Activated naive CD4-positive, alpha-beta T cell treated with anti-CD3 and anti-CD28 coated beads for 36 hours (primary cell): Measurements from ENCODE around the gene STXBP3. TPM values are rescaled to one million over a fixed set of nuclear protein-coding genes. Genes with fewer than 3 reads are reported as not detected.
"Not testable (repeated sequence)": the region's sequence is repeated elsewhere in the genome, so short reads cannot be mapped to it uniquely, and the experiment has no call there.

Experiments
- CTCF ChIA-PET: fragments of 350-600 bp; sonication (Branson Sonifier 250); formaldehyde crosslinking; loops from one replicate; lab custom pipeline; 2021; ENCODE audit warnings: antibody characterized with exemption; lab: Charles Lee
- DNase-seq: peaks from one replicate; pipeline ENCODE4 v3.0.0-alpha.2; 2020
- H3K27ac Mint-ChIP-seq: one replicate; pipeline ENCODE4 v1.8.0; 2021; ENCODE audit warnings: mild to moderate bottlenecking, mixed read lengths
- H3K27me3 Mint-ChIP-seq: one replicate; pipeline ENCODE4 v1.8.0; 2021; ENCODE audit warnings: low read depth, mixed read lengths
- H3K36me3 Mint-ChIP-seq: one replicate; pipeline ENCODE4 v1.8.0; 2021; ENCODE audit warnings: low read depth, mixed read lengths
- H3K4me1 Mint-ChIP-seq: one replicate; pipeline ENCODE4 v1.8.0; 2021; ENCODE audit warnings: low read depth, mixed read lengths
- H3K4me3 Mint-ChIP-seq: one replicate; pipeline ENCODE4 v1.8.0; 2021; ENCODE audit warnings: mild to moderate bottlenecking, moderate library complexity, mixed read lengths
- H3K9me3 Mint-ChIP-seq: one replicate; pipeline ENCODE4 v1.8.0; 2021; ENCODE audit warnings: mixed read lengths
- intact Hi-C: fragments of 100-400 bp; cut with micrococcal nuclease; formaldehyde crosslinking; loops from one replicate; pipeline ENCODE4 v1.15.1; 2023
- total RNA-seq, 2 experiments: library from RNA; stranded (reverse); gene quantifications; one replicate each; pipeline ENCODE4 v1.2.3, GENCODE V29; 2021

STXBP3 gene
- total RNA-seq, 2 experiments from 2014 or later = 29.1 to 30.3 TPM

- peaks cover 27% of the 10 kb centered on the region for H3K9me3 Mint-ChIP-seq
- no peak overlapping the region for H3K4me3 Mint-ChIP-seq
- CTCF ChIA-PET = no interaction called here
- no peak for DNase-seq
- H3K27me3 Mint-ChIP-seq = no peaks in the 10 kb centered on the region
- H3K36me3 Mint-ChIP-seq = peaks cover 59% of the 10 kb centered on the region
- intact Hi-C loops = no loop called here
- H3K27ac Mint-ChIP-seq = no peak overlapping the region
- H3K4me1 Mint-ChIP-seq = no peaks in the 10 kb centered on the region
These were observed 34.6 kb downstream of the STXBP3 start for GRCh38 chr1:108780937-108781574.

DNA sequence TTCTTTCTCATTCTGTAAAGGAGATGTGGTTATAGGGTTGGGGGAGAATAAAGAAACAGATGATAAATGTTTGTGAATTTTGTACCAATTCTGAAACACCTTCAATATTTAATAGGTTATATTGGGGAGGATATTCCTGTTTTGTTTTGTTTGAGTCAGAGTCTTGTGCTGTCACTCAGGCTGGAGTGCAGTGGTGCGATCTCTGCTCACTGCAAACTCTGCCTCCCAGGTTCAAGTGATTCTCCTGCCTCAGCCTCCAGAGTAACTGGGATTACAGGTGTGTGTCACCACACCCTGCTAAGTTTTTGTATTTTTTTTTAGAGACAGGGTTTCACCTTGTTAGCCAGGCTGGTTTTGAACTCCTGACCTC lies 35.1 kb downstream of the STXBP3 start:
- CTCF ChIA-PET, H3K4me1 Mint-ChIP-seq, H3K27me3 Mint-ChIP-seq, intact Hi-C loops, H3K27ac Mint-ChIP-seq, DNase-seq, H3K4me3 Mint-ChIP-seq: not testable (repeated sequence)
- Mint-ChIP-seq H3K36me3 (peaks cover 64% of the 10 kb centered on the region), H3K9me3 (peaks cover 28% of the 10 kb centered on the region)

- Mint-ChIP-seq H3K9me3 (peaks cover 28% of the 10 kb centered on the region), H3K27me3 (no peaks in the 10 kb centered on the region), H3K4me3 (no peak overlapping the region), H3K4me1 (no peaks in the 10 kb centered on the region), H3K36me3 (peaks cover 71% of the 10 kb centered on the region), H3K27ac (no peak overlapping the region)
- intact Hi-C loops = no loop called here
- no peak for DNase-seq
- CTCF ChIA-PET = no interaction called here
These were observed 38.8 kb downstream of the STXBP3 start for GRCh38 chr1:108785264-108785663.

DNA sequence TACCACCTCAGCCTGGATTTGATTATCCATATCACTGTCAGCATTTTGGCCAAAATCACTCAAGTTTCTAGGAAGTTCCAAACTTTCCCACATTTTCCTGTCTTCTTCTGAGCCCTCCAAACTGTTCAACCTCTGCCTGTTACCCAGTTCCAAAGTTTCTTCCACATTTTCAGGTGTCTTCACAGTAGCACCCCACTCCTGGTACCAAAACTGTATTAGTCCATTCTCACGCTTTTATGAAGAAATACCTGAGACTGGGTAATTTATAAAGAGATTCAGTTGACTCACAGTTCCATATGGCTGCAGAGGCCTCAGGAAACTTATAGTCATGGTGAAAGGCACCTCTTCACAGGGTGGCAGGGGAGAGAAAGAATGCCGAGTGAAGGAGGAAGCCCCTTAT lies 39.4 kb downstream of the STXBP3 start:
- Mint-ChIP-seq H3K36me3 (peaks cover 75% of the 10 kb centered on the region), H3K27ac (no peak overlapping the region), H3K9me3 (peaks cover 28% of the 10 kb centered on the region), H3K4me1 (no peaks in the 10 kb centered on the region), H3K4me3 (no peak overlapping the region), H3K27me3 (no peaks in the 10 kb centered on the region)
- CTCF ChIA-PET = no interaction called here
- intact Hi-C loops = no loop called here
- DNase-seq = no peak

DNA sequence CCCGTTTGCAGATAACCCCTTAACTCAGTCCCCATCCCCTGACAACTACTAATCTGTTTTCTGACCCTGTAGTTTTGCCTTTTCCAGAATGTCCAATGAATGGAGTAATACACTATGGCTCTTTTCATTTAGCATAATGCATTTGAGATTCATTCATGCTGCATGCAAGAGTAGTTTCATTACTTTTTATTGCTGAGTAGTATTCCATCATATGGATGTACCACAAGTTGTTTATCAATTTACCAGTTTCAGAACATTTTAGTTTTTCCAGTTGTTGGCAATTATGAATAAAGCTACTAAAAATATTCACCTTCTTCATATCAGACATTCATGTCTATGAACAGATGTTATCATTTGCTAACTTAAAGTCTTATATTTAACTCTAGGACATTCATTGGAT lies 45.3 kb downstream of the STXBP3 start:
- no peak overlapping the region for H3K4me3 Mint-ChIP-seq
- H3K36me3 Mint-ChIP-seq = peaks cover 50% of the 10 kb centered on the region
- no peaks in the 10 kb centered on the region for H3K4me1 Mint-ChIP-seq
- DNase-seq = no peak
- no peaks in the 10 kb centered on the region for H3K27me3 Mint-ChIP-seq
- CTCF ChIA-PET = no interaction called here
- H3K27ac Mint-ChIP-seq = no peak overlapping the region
- intact Hi-C loops = no loop called here
- H3K9me3 Mint-ChIP-seq = peaks cover 14% of the 10 kb centered on the region

DNA sequence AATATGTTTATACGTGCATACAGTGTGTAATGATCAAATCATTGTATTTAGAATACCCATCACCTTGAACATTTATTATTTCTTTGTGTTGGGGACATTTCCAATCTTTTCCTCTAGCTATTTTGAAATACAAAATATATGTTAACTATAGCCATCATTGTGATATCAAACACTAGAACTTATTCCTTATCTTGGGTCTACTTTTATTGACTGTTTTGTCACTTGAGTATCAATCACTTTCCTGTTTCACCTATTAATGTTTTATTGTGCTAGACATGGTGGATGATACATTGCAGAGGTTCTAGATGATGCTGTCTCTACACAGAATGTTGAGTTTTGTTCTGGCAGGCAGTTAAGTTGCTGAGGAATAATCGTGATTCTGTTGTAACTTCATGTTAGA lies 45.9 kb downstream of the STXBP3 start:
- Mint-ChIP-seq H3K27ac (no peak overlapping the region), H3K27me3 (no peaks in the 10 kb centered on the region), H3K9me3 (peaks cover 14% of the 10 kb centered on the region), H3K36me3 (peaks cover 47% of the 10 kb centered on the region), H3K4me1 (no peaks in the 10 kb centered on the region), H3K4me3 (no peak overlapping the region)
- DNase-seq = no peak
- CTCF ChIA-PET = no interaction called here
- intact Hi-C loops = no loop called here

- Mint-ChIP-seq H3K27ac (no peak overlapping the region), H3K4me1 (peaks cover 3% of the 10 kb centered on the region), H3K36me3 (peaks cover 17% of the 10 kb centered on the region), H3K9me3 (no peaks in the 10 kb centered on the region), H3K27me3 (no peaks in the 10 kb centered on the region), H3K4me3 (no peak overlapping the region)
- no peak for DNase-seq
- intact Hi-C loops = no loop called here
- CTCF ChIA-PET = no interaction called here
These were observed 52.5 kb downstream of the STXBP3 start for GRCh38 chr1:108799001-108799400.

DNA sequence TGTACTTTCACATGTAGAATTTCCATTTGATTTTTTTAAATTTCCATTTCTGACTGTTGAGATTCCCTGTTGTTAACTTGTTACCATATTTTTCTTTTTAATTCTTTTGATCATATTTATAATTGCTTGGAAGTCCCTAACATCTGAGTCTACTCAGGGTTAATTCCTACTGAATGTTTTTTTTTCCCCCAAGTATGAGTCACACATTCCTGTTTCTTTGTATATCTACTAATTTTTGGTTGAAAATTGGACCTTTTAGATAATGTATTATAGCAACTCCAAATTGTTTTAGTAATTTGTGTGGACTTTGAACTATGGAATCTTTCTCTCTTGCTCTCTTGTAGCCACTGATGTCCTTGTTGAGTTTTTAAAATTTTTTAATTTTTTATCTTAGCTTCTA lies 54.6 kb downstream of the STXBP3 start:
- Mint-ChIP-seq H3K27me3 (no peaks in the 10 kb centered on the region), H3K9me3 (no peaks in the 10 kb centered on the region), H3K27ac (no peak overlapping the region), H3K36me3 (peaks cover 15% of the 10 kb centered on the region), H3K4me3 (no peak overlapping the region), H3K4me1 (peaks cover 3% of the 10 kb centered on the region)
- CTCF ChIA-PET = interaction anchor here (0.6 to 1.2 kb wide), 4 partner anchors 26 to 598 kb away, joined by 3 to 6 read pairs (median 4); no protein-coding TSS in a partner anchor
- DNase-seq = no peak
- intact Hi-C loops = loop anchor here (10.0 kb wide), 1 partner anchor 194 kb away; no protein-coding TSS in a partner anchor

DNA sequence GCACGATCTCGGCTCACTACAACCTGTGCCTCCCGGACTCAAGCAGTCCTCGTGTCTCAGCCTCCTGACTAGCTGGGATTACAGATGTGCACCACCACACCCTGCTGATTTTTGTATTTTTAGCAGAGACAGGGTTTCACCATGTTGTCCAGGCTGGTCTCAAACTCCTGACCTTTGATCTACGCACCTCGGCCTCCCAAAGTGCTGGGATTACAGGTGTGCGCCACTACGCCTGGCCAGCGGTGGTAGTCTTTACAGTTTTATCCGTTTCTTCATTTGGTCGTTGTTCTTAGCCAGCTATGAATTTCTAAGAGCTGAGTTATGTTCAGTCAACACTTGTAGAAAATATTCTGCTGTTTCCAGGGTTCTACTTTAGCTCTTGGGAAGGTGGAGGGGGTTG lies 57.1 kb downstream of the STXBP3 start:
- DNase-seq = no peak
- peaks cover 15% of the 10 kb centered on the region for H3K36me3 Mint-ChIP-seq
- H3K4me3 Mint-ChIP-seq = no peak overlapping the region
- no peaks in the 10 kb centered on the region for H3K9me3 Mint-ChIP-seq
- H3K27me3 Mint-ChIP-seq = no peaks in the 10 kb centered on the region
- CTCF ChIA-PET = interaction anchor here (1.0 to 1.1 kb wide), 2 partner anchors 17 to 27 kb away, joined by 3 to 4 read pairs; no protein-coding TSS in a partner anchor
- peaks cover 3% of the 10 kb centered on the region for H3K4me1 Mint-ChIP-seq
- H3K27ac Mint-ChIP-seq = no peak overlapping the region
- intact Hi-C loops = loop anchor here (10.0 kb wide), 1 partner anchor 191 kb away; no protein-coding TSS in a partner anchor

- Mint-ChIP-seq H3K4me1 (no peaks in the 10 kb centered on the region), H3K27me3 (no peaks in the 10 kb centered on the region), H3K27ac (no peak overlapping the region), H3K9me3 (no peaks in the 10 kb centered on the region), H3K4me3 (no peak overlapping the region), H3K36me3 (peaks cover 7% of the 10 kb centered on the region)
- intact Hi-C loops = loop anchor here (10.0 kb wide), 1 partner anchor 186 kb away; no protein-coding TSS in a partner anchor
- CTCF ChIA-PET = no interaction called here
- DNase-seq = no peak
These were observed 62.0 kb downstream of the STXBP3 start for GRCh38 chr1:108808438-108808837.

- no peak overlapping the region for H3K27ac Mint-ChIP-seq
- no peak overlapping the region for H3K4me3 Mint-ChIP-seq
- DNase-seq = no peak
- H3K9me3 Mint-ChIP-seq = no peaks in the 10 kb centered on the region
- CTCF ChIA-PET = interaction anchor here (0.7 kb wide), 1 partner anchor 182 kb away, joined by 3 read pairs; no protein-coding TSS in a partner anchor
- no peaks in the 10 kb centered on the region for H3K4me1 Mint-ChIP-seq
- H3K36me3 Mint-ChIP-seq = no peaks in the 10 kb centered on the region
- intact Hi-C loops = no loop called here
- H3K27me3 Mint-ChIP-seq = no peaks in the 10 kb centered on the region
These were observed 65.1 kb downstream of the STXBP3 start for GRCh38 chr1:108811611-108812010.

DNA sequence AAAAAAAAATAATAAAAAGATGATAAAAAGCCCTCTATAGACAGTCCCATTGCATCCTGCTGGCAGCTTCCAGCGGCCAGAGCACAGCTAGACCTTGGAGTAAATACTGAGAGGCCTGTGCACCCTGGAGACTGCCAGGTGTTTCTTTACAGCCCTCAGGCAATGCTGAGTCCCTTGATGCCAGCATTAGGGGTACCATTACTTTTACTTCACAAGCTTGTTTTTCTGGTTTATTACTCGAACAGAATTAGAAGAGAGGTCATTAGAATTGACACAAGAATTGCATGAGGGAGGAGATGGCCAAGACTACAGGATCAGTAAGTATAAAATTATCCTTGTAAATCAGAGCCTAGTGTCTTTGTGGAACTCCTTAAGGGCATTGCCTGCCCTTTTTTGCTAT lies 66.9 kb downstream of the STXBP3 start:
- no peak for DNase-seq
- Mint-ChIP-seq H3K27me3 (no peaks in the 10 kb centered on the region), H3K36me3 (no peaks in the 10 kb centered on the region), H3K4me1 (no peaks in the 10 kb centered on the region), H3K4me3 (no peak overlapping the region), H3K27ac (no peak overlapping the region), H3K9me3 (no peaks in the 10 kb centered on the region)
- intact Hi-C loops = no loop called here
- CTCF ChIA-PET = interaction anchor here (0.9 kb wide), 1 partner anchor 16 kb away, joined by 3 read pairs; no protein-coding TSS in a partner anchor
